HL-60 (cell line): Measurements from ENCODE around the gene RTL10.

Experiments
- POLR2AphosphoS5 ChIP-seq: IDR thresholded peaks from 2 replicates; pipeline ENCODE4 v1.6.1; 2012; ENCODE audit warnings: low read depth
- TF ChIP-seq, protein P1 (sequence below): IDR thresholded peaks from one replicate; pipeline ENCODE4 v1.5.1; 2011; ENCODE audit warnings: low read length, control low read depth, inconsistent platforms; ENCODE audit not compliant: insufficient read depth

- TF ChIP-seq POLR2AphosphoS5, result no peak
- TF ChIP-seq, protein P1, sequence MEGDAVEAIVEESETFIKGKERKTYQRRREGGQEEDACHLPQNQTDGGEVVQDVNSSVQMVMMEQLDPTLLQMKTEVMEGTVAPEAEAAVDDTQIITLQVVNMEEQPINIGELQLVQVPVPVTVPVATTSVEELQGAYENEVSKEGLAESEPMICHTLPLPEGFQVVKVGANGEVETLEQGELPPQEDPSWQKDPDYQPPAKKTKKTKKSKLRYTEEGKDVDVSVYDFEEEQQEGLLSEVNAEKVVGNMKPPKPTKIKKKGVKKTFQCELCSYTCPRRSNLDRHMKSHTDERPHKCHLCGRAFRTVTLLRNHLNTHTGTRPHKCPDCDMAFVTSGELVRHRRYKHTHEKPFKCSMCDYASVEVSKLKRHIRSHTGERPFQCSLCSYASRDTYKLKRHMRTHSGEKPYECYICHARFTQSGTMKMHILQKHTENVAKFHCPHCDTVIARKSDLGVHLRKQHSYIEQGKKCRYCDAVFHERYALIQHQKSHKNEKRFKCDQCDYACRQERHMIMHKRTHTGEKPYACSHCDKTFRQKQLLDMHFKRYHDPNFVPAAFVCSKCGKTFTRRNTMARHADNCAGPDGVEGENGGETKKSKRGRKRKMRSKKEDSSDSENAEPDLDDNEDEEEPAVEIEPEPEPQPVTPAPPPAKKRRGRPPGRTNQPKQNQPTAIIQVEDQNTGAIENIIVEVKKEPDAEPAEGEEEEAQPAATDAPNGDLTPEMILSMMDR, result no peak
Measured at GRCh38 chr22:19806213-19807160, 48.2 kb downstream of the RTL10 start.
